ENCODE measurements around the gene LNX2.

The LNX2 gene

DNA sequence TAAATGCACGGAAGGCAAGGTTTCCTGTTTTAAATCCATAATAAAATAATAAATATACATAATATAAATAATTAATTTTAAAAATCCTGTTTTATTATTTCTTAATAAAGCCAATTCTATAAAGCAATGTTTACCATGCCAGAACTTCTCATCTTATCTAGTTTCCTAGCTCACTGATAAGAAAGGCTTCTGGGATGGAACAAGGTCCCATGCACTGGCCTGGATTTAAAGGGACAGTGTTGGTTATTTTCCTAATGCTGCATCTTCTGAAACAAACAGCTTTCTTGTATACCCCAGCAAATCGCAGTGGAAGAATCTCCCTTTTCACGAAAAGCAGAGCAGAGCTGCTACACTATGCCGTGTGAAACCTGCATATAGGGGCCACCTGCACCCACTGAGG, 68.8 kb downstream of the LNX2 start:
- FAIRE-seq, result peak; percentile 6

DNA sequence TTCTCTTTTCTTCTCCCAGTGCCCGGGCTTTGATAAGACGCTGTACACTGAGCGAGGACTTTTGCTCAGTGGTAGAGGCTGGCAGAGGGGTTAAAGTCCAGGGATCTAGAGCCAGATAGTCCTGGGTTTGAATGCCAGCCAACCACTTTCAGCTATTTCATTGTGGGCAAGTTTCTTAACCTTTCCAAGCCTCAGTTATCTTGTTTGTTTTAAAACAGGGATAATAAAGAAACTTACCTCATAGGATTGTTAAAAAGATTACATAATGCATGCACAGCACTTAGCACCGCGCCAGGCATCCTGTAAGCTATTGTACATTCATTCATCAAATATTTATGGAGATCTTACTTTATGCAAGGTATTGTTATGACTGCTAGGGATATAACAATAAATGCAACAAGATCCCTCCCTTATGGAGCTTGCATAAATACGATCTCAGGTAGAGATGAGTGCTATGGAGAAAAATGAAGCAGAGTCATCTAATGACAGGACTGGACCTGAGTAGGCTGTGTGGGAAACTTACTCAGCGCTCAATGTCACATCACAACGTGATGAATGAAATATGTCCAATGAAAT, 70.8 kb downstream of the LNX2 start:
- no peak for FAIRE-seq

DNA sequence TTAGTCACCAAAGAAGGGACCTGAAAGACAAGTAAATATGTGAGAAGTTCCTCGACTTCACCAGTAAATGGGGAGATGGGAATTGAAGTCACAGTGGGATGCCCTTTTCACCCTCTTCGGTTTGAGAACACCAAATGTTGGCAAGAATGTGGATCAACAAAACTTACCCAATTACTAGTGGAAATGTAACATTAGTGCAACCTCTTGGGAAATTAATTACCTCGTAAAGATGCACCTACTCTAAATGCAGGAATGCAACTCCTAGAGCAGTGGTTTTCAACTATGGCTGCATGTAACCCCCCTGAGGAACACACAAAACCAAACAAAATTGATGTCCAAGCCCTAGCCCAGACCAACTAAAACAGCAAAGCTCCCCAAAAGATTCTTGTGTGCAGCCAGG, 78.1 kb downstream of the LNX2 start:
- no peak for FAIRE-seq

DNA sequence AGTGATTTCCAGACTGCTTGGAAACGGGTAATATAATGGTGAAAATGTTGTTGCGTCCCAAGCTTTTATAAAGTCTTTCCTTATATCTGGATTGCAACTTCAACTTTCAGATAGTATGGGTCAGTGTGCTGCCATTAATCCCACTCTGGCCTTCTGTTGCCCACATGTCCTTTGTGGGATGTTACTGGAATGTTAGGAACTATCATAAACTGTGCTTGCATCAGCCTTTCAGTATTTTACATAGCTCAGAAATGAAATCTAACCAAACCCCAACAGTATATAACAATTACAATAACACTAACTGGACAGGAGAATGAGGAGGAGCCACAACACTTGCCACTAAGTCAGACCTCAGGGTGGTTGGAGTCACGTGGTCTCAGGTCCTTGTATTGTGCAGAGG, 78.9 kb downstream of the LNX2 start:
- FAIRE-seq, result no peak

DNA sequence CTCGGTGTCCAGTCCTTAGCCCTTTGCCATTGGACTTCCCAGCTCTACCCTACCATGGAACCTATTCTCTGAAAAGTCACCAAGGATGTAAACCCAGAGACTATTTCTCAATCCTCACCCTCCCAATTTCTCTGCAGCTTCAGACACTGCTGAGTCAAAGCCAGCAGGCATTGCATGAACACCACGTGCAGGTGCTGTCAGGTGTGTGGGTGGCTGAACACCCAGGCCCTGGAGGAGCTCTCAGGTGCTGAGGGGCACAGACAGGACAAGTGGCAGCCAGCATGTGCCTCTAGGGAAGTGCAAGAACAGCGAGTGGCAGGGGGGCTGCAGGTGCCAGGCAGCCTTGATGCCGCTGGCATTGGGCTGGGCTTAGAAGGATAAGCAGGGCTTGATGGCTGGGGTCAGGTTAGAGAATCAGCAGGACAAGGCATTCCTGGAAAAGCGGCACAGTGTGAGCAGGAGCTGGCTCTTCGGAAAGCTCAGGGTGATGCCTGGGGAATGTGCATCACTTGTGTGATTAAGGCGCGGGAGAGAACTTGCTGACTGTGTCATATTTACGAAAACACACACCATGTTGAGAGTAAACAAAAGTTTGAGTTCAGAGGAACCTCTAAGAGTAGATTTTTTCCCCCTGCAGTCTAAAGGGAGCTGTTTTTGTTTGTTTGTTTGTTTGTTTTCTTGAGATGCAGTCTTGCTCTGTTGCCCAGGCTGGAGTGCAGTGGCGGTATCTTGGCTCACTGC, 83.8 kb downstream of the LNX2 start:
- FAIRE-seq, result no peak

DNA sequence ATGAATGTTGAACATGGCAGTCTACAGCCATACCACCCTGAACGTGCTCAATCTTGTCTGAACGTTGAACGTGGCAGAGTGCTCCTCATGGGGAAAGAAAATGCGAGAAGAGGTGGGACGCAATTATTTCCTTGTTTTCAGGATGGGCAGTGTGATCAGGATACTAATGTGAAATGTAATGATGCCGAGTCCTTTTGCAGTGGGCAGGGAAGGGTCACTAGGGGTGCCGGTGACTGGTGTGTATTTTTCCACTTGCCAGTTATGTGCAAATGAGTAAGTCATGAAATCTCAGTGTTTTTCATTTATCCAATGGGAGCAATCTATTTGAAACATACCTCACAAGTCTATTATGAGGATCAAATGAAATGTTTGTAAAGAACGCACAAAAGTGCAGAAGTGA, 84.8 kb downstream of the LNX2 start:
- FAIRE-seq, result no peak

DNA sequence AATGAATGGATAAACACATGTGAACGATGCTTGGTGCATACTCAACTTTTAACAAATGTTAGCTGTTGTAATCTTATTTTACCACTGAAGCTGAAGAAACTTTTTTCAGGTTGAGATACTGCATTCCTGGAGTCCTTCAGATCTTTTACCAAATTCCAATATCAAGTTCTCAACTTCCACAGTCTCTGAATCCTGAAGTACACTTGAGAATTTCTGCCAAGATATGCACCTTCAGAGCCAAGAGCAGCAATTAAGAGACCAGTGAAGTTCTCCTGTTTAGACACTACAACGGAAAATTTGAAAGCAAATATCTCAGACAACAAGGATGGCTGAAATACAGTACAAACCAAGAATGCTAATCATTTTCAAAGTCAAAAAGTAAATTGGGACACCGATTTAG, 85.3 kb downstream of the LNX2 start:
- FAIRE-seq, result no peak

DNA sequence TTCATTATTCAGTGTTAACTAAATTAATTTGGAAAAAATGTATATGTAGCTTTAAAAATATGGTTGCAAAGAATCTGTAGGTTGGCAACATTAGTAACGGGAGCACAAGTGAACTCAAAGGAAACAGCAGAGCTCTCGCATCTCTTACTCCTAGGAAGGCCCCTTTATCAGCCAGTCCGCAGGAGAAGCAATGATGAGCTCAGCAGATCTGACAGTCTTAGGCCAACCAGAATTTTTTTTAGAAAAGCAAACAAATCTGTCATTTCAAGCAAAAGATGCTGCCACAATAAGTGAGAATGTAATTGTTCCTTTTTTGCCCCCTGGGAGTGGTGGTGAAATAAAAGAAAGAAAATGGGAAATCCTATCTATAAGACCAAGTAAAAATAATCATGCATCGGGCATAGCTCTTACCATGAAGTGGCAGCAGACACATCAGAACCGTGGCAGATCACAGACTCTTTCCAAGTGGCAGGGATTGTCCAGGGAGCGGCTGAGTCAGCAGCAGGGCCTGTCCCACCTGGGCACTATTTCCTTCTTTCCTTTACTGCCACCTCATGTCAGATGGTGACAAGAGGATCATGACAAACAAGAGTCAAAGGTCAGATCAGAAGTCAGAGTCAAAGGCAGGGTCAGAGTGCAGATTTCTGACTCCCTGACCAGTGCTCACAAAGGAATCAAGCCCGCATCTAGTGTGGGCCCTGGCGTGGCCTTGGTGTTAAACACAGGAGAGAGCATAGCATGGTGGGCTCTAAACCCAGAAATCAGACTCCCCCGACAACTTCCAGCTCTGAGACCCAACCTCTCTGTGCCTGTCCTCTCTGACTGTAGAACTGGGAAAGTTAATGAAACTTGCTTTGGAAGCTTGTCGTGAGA, 86.0 kb downstream of the LNX2 start:
- FAIRE-seq, result no peak

DNA sequence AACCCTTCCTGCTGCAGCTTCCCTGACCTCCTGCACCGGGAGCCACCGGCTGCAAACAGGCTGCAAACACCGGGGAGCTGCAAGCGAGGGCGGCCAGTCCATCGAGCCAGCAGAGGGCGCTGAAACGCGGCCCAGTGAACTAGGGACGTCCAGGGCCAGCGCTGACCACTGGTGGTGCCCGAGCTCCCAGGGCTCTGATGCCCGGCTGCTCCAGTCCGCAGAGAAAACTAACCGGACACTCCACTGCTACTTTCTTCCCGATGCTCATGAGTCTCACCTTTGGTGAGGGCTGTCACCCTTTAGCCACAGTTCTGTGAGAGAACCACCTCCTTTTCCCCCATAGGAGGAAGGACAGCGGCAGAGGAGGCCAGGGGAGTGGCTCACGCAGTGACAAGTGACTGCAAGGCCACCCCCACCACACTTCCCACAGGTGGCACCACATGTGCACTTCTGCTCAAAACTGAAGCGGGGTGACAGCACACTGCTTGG, 87.1 kb downstream of the LNX2 start:
- no peak for FAIRE-seq

DNA sequence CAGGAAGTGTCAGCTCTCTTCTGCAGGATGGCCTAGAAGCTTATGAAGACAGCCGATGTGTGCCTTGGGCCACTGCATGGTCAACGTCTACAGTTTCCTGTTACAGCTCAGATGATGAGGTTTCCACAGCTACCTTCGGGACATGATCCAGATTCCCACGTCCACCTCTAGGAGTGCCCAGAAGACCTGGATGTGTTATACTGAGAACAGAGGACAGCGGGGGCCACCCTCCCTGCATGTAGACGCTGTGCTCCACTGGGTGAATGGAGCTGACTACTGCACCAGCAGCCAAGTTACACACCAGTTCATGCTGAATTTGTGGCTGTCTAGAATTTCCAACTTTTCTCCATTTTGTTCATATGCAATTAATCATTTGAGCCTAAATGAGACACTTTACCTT, 91.4 kb downstream of the LNX2 start:
- no peak for FAIRE-seq

DNA sequence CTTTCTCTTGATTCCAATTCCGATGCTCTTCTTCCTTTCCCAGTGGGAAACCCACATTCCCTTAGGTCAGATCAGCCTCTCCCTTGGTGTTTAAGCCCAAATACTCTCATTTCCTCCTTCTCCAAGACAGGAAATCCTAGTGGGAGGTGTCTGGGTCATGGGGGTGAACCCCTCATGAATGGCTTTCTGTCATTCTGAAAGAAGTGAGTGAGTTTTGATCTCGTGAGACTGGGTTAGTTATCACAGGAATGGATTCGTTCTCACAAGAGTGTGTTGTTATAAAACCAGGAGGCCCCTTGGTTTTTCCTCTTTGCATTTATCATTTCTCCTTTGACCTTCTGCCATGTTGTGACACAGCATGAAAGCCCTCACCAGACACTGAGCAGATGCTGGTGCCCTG, 93.8 kb downstream of the LNX2 start:
- no peak for FAIRE-seq

DNA sequence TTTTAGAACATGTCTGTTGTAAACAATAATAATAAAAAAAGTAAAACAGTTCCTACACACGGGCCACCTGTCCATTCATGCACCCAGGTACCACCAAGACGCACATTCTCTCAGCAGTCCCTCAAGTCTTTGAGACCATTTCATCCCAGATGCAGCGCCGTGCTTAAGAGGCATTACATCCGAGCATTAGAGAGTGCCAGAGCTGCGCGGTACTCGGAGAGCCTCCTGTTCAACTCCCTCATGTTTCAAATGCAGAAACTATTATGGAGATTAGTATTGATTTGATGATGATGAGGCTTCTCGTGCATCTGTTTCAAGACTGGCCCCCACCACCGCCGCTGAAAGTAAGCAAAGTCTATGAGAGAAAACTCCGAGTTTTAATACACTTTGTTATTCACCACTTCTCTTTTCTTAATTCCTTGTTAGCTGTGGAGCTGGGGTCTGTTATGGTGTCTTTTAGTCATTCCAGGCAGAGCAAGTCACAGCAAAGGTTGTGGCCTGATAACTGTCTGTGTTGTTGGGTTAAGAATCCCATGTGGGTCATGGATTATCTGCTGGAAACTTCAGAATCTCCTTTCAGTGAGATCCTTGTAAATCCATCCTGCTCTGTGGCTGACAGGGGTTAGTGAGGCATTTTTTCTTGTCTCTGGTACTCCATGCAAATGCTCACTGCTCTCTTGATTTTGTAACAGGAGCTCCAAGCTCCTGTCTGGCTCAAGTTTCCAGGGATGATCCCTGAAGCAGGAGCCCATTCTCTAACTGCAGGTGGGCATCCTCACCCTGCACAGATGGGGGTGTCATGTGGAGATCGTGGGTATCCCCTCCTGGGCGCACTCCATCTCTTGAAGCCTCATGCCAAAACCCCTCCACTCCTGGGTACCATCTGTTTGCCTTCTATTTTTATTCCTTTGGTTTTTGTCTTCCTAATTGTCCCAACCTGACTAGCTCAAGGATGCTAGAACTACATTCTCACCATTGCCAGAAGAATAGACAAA, 95.1 kb downstream of the LNX2 start:
- FAIRE-seq, result no peak

DNA sequence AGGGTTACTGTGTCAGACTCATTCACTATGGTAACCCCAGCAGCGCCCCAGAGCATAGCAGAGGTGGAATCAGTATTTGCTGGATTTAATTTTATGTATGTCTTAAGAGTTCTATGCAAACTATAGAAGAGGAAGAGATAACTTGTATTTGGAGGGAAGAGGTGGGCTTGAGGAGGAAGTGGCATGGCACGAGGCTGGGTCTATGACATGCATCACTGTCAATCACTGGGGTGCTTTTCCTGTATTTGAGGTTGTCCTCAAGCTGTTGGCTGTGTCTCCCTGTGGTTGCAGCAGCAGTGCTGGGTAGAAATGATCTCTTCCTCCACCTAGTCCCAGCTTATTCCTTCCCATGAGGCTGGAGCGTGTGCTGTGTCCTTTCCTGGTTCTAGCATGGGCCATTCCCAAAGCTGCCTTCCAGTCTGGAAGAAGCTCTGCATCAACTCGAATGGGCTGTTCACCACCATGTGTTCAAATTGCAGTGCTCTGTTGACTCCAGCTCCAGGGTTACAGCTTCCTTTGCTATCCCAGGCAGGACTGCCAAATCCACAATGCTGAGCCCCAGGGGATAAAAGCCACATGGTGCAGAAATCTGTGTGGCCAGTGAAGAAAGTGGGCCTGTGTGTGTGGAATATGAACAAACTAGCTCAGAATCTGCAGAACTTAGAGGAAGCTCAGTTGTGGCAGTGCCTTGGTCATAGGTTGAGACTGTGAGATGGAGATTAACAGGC, 96.8 kb downstream of the LNX2 start:
- FAIRE-seq, result no peak

DNA sequence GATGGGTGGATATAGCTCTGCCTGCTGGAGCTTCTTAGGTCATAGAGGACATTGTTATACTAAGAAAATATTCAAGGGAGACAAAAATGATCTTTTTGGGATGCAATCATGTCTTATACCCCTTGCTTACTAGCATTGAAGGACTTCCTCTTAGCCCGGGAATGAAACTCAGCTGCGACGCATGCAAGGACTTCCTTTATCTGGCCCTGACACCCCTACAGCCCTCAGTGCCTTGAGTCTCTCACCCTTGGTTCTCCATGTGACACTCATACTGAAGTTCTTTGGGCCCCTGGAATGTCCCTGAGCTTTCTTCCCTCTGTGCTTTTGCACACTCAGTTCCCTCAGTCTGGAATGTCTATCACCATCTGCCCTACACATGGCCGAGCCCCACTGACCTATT, 97.5 kb downstream of the LNX2 start:
- no peak for FAIRE-seq

DNA sequence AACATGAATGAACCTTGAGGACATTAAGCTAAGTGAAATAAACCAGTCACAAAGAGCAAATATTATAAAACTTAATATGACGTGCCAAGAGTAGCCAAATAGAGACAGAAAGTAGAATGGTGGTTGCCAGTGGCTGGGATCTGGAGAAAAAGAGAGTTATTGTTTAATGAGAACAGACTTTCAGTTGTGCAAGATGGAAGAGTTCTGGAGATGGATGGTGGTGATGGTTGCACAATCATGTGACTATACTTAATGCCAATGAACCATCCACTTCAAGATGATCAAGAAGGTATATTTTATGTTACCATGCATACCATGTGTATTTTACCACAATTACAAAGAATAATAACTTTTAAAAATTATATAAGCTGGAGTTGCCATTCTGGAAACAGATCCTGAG, 104.2 kb downstream of the LNX2 start:
- no peak for FAIRE-seq

DNA sequence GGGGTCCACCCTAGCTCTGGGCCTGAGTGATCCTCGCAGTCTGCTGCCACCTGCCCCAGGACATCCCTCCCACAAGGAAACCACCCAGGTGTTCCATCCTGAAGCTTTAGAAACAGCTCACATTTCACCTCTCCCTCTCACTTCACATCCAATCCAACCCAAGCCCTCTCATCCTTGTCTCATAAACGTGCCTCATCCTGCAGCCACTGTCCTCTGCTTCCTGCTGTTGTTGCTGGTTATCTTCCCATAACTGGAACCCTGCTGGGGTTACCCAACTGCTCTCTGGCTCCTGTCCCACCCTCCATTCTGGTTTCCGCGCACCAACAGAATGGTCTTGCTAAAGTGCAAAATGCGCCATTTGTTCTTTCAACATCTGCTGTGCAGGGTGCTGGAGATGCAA, 110.2 kb downstream of the LNX2 start:
- FAIRE-seq, result no peak

DNA sequence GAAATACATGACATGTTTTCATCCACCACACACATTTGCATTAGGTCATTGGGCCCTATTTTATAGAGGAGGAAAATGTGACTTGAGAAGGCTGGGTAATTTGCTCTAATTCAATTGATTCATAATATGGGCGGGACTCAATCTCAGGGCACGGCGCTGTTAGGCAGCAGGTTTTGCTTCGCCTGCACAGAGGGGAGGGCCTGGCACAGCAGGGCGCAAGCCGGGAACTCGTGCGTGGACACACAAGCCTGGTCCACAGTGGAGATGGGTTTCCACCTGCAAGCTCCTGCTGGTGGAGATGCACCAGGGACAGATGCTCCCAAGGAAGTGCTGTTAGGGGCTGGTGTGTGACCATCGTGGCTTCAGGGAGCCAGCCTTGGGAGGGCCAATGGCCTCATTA, 111.5 kb downstream of the LNX2 start:
- no peak for FAIRE-seq

DNA sequence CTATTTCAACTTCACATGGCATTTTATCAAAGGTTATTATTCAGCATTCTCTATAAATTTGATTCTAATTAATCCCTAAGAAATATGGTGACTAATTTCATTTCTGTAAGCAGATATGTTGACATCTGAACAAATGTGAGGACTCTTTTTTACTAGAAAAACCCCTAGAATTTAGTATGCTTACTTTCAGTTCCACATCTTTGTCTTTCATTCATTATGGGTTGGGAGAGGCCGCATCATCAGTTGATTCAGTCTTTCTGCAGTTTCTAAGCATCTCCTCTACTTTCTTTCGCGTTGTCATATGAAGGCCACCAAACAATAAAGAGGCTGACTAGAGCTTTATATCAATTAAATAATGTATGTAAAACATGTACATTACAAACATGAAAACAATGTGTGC, 114.5 kb downstream of the LNX2 start:
- no peak for FAIRE-seq

DNA sequence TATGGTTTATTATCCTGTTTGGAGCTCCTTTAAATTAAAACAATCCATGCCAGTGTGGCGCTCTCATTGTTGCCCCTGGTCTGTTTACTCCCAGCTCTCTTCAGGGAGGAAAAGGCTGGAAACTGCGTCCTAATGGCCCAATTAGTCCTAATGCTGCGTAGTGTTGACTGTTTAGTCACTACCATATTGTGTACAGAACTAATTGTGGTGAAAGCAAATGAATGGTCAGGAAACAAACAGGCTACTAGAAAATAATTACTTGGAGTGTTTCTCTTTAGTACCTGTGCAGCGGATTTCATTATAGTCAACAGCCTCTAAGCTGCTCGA, 115.5 kb downstream of the LNX2 start:
- FAIRE-seq, result no peak

DNA sequence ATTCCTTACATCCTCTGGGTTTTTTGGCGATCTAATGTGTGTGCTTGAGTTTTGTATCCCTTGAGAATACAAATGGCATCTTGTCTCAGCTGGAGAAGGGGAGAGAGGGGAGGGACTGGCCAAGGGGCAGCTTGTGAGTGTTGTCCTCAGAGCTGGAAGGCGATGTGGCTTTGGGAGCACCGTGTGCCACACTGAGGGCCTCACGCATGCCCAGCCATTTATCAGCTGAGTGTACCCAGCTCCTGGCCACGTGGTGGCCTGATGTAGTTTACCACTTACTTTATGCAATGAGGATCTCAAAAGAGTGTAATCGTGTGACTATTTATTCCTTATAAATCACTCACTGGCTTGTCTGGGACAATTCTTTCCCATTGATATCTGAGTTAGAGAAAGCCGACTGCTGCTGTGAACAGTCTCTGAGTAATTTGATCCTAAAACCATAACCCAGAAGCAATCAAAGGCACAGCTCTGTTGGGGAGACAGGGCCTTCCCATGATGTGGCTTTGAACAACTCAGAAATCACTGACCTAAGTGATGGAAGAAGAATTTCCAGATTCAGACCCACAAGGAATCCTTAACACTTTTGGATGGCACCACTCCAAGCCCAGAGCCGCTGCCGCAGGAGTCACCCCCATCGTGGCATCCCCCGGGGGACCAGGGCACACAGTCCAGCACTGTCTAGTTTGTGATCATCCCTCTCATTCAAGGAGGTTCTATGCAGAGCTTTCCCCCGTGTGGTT, 116.0 kb downstream of the LNX2 start:
- no peak for FAIRE-seq

DNA sequence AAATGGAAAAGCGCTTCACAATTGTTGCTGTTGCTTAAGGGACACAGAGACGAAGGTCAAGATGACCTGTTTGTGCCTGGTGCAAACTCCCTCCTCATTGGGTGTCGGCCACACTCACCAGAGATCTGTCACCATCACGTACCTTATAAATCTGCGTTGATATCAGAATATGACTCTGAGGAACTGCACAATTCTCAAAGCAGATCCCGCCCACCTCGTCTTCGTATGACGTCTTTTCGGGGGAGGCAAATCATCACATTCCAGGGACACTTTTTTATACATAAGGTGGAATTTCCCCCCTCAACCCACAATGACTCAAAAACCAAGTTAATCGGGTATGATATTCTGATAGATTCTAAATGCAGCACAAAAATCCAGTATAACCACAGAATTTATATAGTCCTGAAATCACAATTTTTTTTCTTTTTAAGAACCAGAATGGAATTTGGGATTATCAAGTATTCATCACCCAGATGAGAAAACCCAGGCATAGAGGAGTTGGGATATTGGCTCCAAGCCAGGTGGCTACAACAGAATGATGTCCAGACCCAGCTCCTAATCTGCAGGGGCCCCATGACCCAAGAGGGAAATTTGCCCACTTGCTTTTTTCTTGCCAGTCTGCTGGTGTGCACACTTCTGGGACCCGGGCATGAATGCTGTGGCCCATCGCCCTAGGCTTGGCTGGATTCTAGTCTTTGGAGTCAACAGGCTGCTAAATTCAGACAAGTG, 119.4 kb downstream of the LNX2 start:
- FAIRE-seq, result no peak

All from G401.6 (cell line).